Ovary (tissue), 9 donors: ENCODE measurements around the gene CARMIL3. TPM values are rescaled to one million over a fixed set of nuclear protein-coding genes. Genes with fewer than 3 reads are reported as not detected.

Source experiments
- DNase-seq, 5 donors: peaks; one replicate each; pipeline ENCODE4 v3.0.0-alpha.2; 2019 to 2020
- H3K27ac ChIP-seq, 2 donors: fragments of 200-600 bp; one replicate each; pipeline versions ENCODE4 v1.5.1 to v1.8.0; 2019 to 2022
- H3K27me3 ChIP-seq: fragments of 200-600 bp; one replicate; pipeline ENCODE4 v1.8.0; 2022
- H3K36me3 ChIP-seq: fragments of 200-600 bp; sonication (generic); one replicate; pipeline ENCODE4 v1.5.1; 2019
- H3K4me1 ChIP-seq: one replicate; pipeline ENCODE4 v1.8.1; 2013; ENCODE audit warnings: mild to moderate bottlenecking, moderate library complexity; ENCODE audit not compliant: insufficient read depth
- H3K4me3 ChIP-seq: fragments of 200-600 bp; sonication (generic); one replicate; pipeline ENCODE4 v1.5.1; 2017
- H3K9me3 ChIP-seq, 2 donors: fragments of 200-600 bp in 1 of 2; sonication (generic) in 1 of 2; one replicate each; pipeline versions ENCODE4 v1.5.1 to v1.8.1; 2013 to 2019; ENCODE audit warnings: mild to moderate bottlenecking in 1 of 2, moderate library complexity in 1 of 2
- EP300 ChIP-seq: sonication (generic); formaldehyde crosslinking; IDR thresholded peaks from one replicate; pipeline ENCODE4 v1.6.1; 2017; ENCODE audit warnings: antibody characterized with exemption
- POLR2A ChIP-seq: fragments of 450-650 bp; IDR thresholded peaks from one replicate; pipeline ENCODE4 v1.6.1; 2017; ENCODE audit warnings: antibody characterized with exemption, mild to moderate bottlenecking, moderate library complexity
- WGBS, 3 donors: extraction: QIAGEN DNeasy Blood & Tissue Kit in 1 of 3; methylation state at CpG; one replicate each; pipeline versions ENCODE4 v1.1.5 to v1.1.7; 2013 to 2017; 5-methylcytosine and 5-hydroxymethylcytosine counted together
- intact Hi-C, 4 donors: fragments of 100-400 bp; cut with DNase I; formaldehyde crosslinking; loops; one replicate each; pipeline versions ENCODE4 v1.11.0 to v1.15.1; 2022 to 2023
- polyA plus RNA-seq, 2 donors: library from polyadenylated mRNA; stranded (reverse); fragments of 200-250 nt in 1 of 2; fragments of 350-450 nt in 1 of 2; fragmentation: Illumina TruSeq in 1 of 2; extraction: RNeasy Lipid Tissue Mini Kit (QIAGEN cat#74804) in 1 of 2; gene quantifications; one replicate each; pipeline ENCODE4 v1.2.3, GENCODE V29; 2013 to 2014
- total RNA-seq, 7 donors: library from RNA; depleted of rRNA in 2 of 7; stranded (reverse); fragments of >200 nt in 2 of 7; fragmentation: NEBNext Ultra II Directional in 3 of 7; extraction: Animal tissue kit (Norgen Biotek cat#: 25700) in 3 of 7; gene quantifications; one replicate each; pipeline versions ENCODE4 v1.1.0 to v1.2.4, GENCODE V29; 2016 to 2023
- TF ChIP-seq, protein P1 (sequence below), 3 donors: fragments of 450-650 bp in 2 of 3; fragments of 200-600 bp in 1 of 3; IDR thresholded peaks; one replicate each; pipeline versions ENCODE4 v1.5.1 to v1.8.0; 2016 to 2022; ENCODE audit warnings: antibody characterized with exemption in 3 of 3, mild to moderate bottlenecking in 1 of 3
- donor health status: DM: no; HTN: no; CAD: no; lungs with moderate emphysema.
- donor health status: DM: no; HTN: no; CAD: no.
- donor health status: Bipolar disorder and iron deficiency.
- donor health status: DM: yes; HTN: yes; CAD: no.
- donor health status: DM: no; HTN: no; CAD: no.
- donor health status: DM: yes; HTN: yes; CAD: no.

Gene CARMIL3
- total and polyA plus RNA-seq, 9 donors: 0.08 to 1.3 (median 0.25) TPM; not detected in 1

DNA sequence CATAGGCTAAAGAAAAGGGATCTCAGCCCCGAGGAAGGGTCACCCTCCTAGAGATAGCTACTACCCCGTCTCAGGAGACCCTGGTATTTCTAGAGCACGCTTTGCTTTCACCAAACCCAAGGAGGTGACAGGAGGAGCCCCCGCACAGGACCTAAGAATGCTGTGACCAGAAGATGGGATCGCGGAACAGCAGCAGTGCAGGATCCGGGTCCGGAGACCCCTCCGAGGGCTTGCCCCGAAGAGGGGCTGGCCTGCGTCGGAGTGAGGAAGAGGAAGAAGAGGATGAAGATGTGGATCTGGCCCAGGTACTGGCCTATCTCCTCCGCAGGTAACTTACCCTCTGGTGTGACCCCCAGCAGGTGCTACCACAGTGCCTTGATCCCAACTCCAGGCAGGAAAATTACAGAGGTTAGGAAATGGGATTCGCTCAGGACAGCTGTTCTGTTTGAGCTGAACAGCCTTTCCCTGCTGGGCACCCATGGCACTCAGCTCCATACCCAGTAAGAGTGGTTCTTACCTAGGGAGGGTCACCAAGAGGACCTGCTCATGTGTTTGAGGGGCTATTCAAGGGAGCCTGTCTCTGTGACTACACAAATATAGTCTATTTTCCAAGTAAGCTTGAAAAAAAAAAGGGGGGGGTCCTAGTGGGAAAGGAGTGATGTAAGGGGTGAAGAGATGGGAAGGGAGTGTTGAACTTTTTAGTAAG is 63.8 kb downstream of the CARMIL3 start:
- no peaks in the 10 kb centered on the region for H3K9me3 ChIP-seq
- H3K27ac ChIP-seq: peak overlapping the region; percentile 43 to 100
- peaks cover 6% of the 10 kb centered on the region for H3K4me1 ChIP-seq
- DNase-seq: peak in 3 of 5 donors; percentile 38 to 58 (median 56)
- TF ChIP-seq, protein P1, sequence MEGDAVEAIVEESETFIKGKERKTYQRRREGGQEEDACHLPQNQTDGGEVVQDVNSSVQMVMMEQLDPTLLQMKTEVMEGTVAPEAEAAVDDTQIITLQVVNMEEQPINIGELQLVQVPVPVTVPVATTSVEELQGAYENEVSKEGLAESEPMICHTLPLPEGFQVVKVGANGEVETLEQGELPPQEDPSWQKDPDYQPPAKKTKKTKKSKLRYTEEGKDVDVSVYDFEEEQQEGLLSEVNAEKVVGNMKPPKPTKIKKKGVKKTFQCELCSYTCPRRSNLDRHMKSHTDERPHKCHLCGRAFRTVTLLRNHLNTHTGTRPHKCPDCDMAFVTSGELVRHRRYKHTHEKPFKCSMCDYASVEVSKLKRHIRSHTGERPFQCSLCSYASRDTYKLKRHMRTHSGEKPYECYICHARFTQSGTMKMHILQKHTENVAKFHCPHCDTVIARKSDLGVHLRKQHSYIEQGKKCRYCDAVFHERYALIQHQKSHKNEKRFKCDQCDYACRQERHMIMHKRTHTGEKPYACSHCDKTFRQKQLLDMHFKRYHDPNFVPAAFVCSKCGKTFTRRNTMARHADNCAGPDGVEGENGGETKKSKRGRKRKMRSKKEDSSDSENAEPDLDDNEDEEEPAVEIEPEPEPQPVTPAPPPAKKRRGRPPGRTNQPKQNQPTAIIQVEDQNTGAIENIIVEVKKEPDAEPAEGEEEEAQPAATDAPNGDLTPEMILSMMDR (IDR thresholded peaks at IDR 0.05): no peak
- TF ChIP-seq POLR2A (no peak), EP300 (no peak)
- intact Hi-C loops: loop anchor here in 1 of 4 donors (2.0 kb wide), 1 partner anchor 25 kb away; the partner anchor contains the start of gene EMC9
- peak overlapping the region; percentile 84 for H3K4me3 ChIP-seq
- H3K27me3 ChIP-seq: no peaks in the 10 kb centered on the region
- WGBS, 3 donors: 2 to 4% (median 2%) methylated on average over 14 of the region's 14 CpGs
- peaks cover 8% of the 10 kb centered on the region for H3K36me3 ChIP-seq

DNA sequence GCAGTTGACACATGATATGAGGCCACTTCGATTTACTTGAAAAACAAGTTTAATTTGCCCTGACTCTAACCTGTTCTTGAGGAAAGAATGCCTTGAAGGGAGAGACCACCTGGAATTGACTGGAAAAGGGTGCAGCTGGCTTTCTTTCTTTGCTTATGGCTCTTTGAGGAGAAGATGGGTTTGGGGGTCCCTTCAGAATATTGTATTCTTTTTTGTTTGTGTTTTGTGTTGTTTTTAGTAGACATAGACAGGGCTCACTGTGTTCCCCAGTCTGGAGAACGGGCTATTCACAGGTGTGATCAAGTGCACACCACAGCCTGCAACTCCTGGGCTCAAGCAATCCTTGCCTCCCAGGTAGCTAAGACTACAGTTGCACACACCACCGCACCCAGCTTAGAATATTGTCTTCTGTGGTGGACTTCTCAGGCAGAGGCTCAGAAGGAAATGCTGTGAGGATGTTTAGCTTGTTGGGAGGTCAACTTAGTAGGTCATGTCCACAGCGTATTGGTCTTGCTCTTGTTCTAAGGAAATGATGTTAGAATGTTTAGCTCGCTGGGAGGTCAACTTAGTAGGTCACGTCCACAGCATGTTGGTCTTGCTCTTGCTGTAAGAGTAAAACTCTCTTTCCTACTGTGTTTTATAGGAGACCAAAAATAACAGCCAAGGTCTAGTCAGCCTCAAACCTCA is 64.5 kb downstream of the CARMIL3 start:
- H3K36me3 ChIP-seq: peaks cover 8% of the 10 kb centered on the region
- no peaks in the 10 kb centered on the region for H3K27me3 ChIP-seq
- TF ChIP-seq POLR2A (no peak), EP300 (no peak)
- TF ChIP-seq, protein P1 (IDR thresholded peaks at IDR 0.05): no peak
- peak in 1 of 5 donors; percentile 23 for DNase-seq
- H3K27ac ChIP-seq: no peak overlapping the region
- peaks cover 6% of the 10 kb centered on the region for H3K4me1 ChIP-seq
- no peaks in the 10 kb centered on the region for H3K9me3 ChIP-seq
- 82 to 88% (median 83%) methylated on average over 6 of the region's 6 CpGs for WGBS, 3 donors
- intact Hi-C loops: no loop called here
- H3K4me3 ChIP-seq: peak overlapping the region; percentile 84

DNA sequence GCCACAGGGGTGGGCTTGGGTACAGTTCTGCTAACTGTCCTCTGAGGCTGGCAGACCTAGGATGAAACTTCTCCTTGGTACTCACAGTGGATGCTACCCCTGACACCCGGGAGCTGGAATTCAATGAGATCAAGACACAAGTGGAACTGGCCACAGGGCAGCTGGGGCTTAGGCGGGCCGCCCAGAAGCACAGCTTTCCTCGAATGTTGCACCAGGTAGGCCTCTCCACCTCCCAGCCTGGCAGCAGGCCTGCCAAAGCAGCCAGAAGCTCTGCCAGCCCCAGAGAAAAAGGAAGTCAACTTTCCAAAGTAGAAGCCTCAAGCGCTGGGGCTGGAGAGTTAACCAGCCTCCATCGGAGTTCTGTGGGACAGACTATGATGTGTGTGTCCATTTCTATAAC is 65.4 kb downstream of the CARMIL3 start:
- H3K36me3 ChIP-seq: peaks cover 8% of the 10 kb centered on the region
- H3K9me3 ChIP-seq: no peaks in the 10 kb centered on the region
- no peaks in the 10 kb centered on the region for H3K27me3 ChIP-seq
- intact Hi-C loops: no loop called here
- 92 to 96% (median 94%) methylated on average over 6 of the region's 6 CpGs for WGBS, 3 donors
- H3K4me1 ChIP-seq: peaks cover 6% of the 10 kb centered on the region
- no peak overlapping the region for H3K27ac ChIP-seq
- TF ChIP-seq EP300 (no peak), POLR2A (no peak)
- TF ChIP-seq, protein P1 (IDR thresholded peaks at IDR 0.05): no peak
- no peak overlapping the region for H3K4me3 ChIP-seq
- DNase-seq: peak in 1 of 5 donors; percentile 33

Other genes starting within 250 kb of the CARMIL3 start
- gene DHRS4, start 98.2 kb upstream of the CARMIL3 start, total RNA-seq: 10 to 100 TPM; 16.6 to 38.7 (median 25.4) TPM
- gene DHRS4, start 98.2 kb upstream of the CARMIL3 start, polyA plus RNA-seq: 10 to 100 TPM; 25.2 to 38.8 TPM
- 10 to 100 TPM in 6 of 7 donors, 1 to 10 TPM in 1; 7.7 to 33.1 (median 19.5) TPM for gene DHRS4L2, start 63.1 kb upstream of the CARMIL3 start, total RNA-seq
- gene DHRS4L2, start 63.1 kb upstream of the CARMIL3 start, polyA plus RNA-seq: 10 to 100 TPM; 17.6 to 20.3 TPM
- gene CPNE6, start 19.6 kb downstream of the CARMIL3 start, total RNA-seq: under 1 TPM in 1 of 7 donors, not detected in 6; 0.71 TPM
- gene CPNE6, start 19.6 kb downstream of the CARMIL3 start, polyA plus RNA-seq: under 1 TPM; 0.08 to 0.55 TPM
- gene PCK2, start 42.3 kb downstream of the CARMIL3 start, total RNA-seq: 10 to 100 TPM in 1 of 7 donors, 1 to 10 TPM in 6; 2.4 to 66.8 (median 5.4) TPM
- gene PCK2, start 42.3 kb downstream of the CARMIL3 start, polyA plus RNA-seq: 1 to 10 TPM; 3.1 to 5.6 TPM
- 10 to 100 TPM; 34.7 to 71.4 (median 51.5) TPM for gene DCAF11, start 62.8 kb downstream of the CARMIL3 start, total RNA-seq
- gene DCAF11, start 62.8 kb downstream of the CARMIL3 start, polyA plus RNA-seq: 10 to 100 TPM; 38.7 to 62.4 TPM
- 1 to 10 TPM; 1.0 to 4.1 (median 2.8) TPM for gene NRL, start 62.9 kb downstream of the CARMIL3 start, total RNA-seq
- 1 to 10 TPM in 1 of 2 donors, under 1 TPM in 1; 0.78 to 2.8 TPM for gene NRL, start 62.9 kb downstream of the CARMIL3 start, polyA plus RNA-seq
- 1 to 10 TPM in 1 of 7 donors, under 1 TPM in 4, not detected in 2; 0.57 to 1.2 (median 0.77) TPM for gene FITM1, start 78.7 kb downstream of the CARMIL3 start, total RNA-seq
- under 1 TPM in 1 of 2 donors, not detected in 1; 0.80 TPM for gene FITM1, start 78.7 kb downstream of the CARMIL3 start, polyA plus RNA-seq
- 100 to 1,000 TPM in 6 of 7 donors, 10 to 100 TPM in 1; 93.6 to 193 (median 168) TPM for gene PSME1, start 84.2 kb downstream of the CARMIL3 start, total RNA-seq
- 100 to 1,000 TPM; 220 to 261 TPM for gene PSME1, start 84.2 kb downstream of the CARMIL3 start, polyA plus RNA-seq
- 10 to 100 TPM; 13.0 to 26.3 (median 17.3) TPM for gene EMC9, start 89.6 kb downstream of the CARMIL3 start, total RNA-seq
- 10 to 100 TPM in 1 of 2 donors, 1 to 10 TPM in 1; 5.1 to 30.7 TPM for gene EMC9, start 89.6 kb downstream of the CARMIL3 start, polyA plus RNA-seq
- 100 to 1,000 TPM in 3 of 7 donors, 10 to 100 TPM in 4; 34.7 to 129 (median 95.6) TPM for gene PSME2, start 94.6 kb downstream of the CARMIL3 start, total RNA-seq
- 100 to 1,000 TPM in 1 of 2 donors, 10 to 100 TPM in 1; 82.5 to 160 TPM for gene PSME2, start 94.6 kb downstream of the CARMIL3 start, polyA plus RNA-seq
- gene RNF31, start 95.5 kb downstream of the CARMIL3 start, total RNA-seq: 10 to 100 TPM; 19.2 to 74.4 (median 61.4) TPM
- 10 to 100 TPM; 36.1 to 40.0 TPM for gene RNF31, start 95.5 kb downstream of the CARMIL3 start, polyA plus RNA-seq
- gene IRF9, start 109.3 kb downstream of the CARMIL3 start, total RNA-seq: 100 to 1,000 TPM in 1 of 7 donors, 10 to 100 TPM in 6; 31.6 to 151 (median 72.7) TPM
- gene IRF9, start 109.3 kb downstream of the CARMIL3 start, polyA plus RNA-seq: 100 to 1,000 TPM in 1 of 2 donors, 10 to 100 TPM in 1; 87.4 to 212 TPM
- 10 to 100 TPM in 4 of 7 donors, 1 to 10 TPM in 3; 6.2 to 75.4 (median 13.5) TPM for gene REC8, start 120.1 kb downstream of the CARMIL3 start, total RNA-seq
- gene REC8, start 120.1 kb downstream of the CARMIL3 start, polyA plus RNA-seq: 1 to 10 TPM; 4.9 to 5.1 TPM
- gene IPO4, start 136.8 kb downstream of the CARMIL3 start, total RNA-seq: 10 to 100 TPM; 12.3 to 50.9 (median 34.0) TPM
- 10 to 100 TPM in 1 of 2 donors, 1 to 10 TPM in 1; 5.6 to 11.3 TPM for gene IPO4, start 136.8 kb downstream of the CARMIL3 start, polyA plus RNA-seq
- 10 to 100 TPM; 34.9 to 65.6 (median 44.9) TPM for gene TM9SF1, start 143.4 kb downstream of the CARMIL3 start, total RNA-seq
- gene TM9SF1, start 143.4 kb downstream of the CARMIL3 start, polyA plus RNA-seq: 10 to 100 TPM; 32.3 to 40.0 TPM
- gene TSSK4, start 153.7 kb downstream of the CARMIL3 start, total RNA-seq: 1 to 10 TPM in 2 of 7 donors, under 1 TPM in 2, not detected in 3; 0.45 to 1.1 (median 0.90) TPM
- under 1 TPM in 1 of 2 donors, not detected in 1; 0.06 TPM for gene TSSK4, start 153.7 kb downstream of the CARMIL3 start, polyA plus RNA-seq
- gene CHMP4A, start 161.5 kb downstream of the CARMIL3 start, total RNA-seq: 10 to 100 TPM; 26.8 to 57.5 (median 41.0) TPM
- 100 to 1,000 TPM in 1 of 2 donors, 10 to 100 TPM in 1; 56.1 to 105 TPM for gene CHMP4A, start 161.5 kb downstream of the CARMIL3 start, polyA plus RNA-seq
- gene MDP1, start 164.1 kb downstream of the CARMIL3 start, total RNA-seq: 10 to 100 TPM; 15.5 to 27.7 (median 18.1) TPM
- 10 to 100 TPM; 19.4 to 32.6 TPM for gene MDP1, start 164.1 kb downstream of the CARMIL3 start, polyA plus RNA-seq
- gene NEDD8, start 180.4 kb downstream of the CARMIL3 start, total RNA-seq: 100 to 1,000 TPM in 6 of 7 donors, 10 to 100 TPM in 1; 69.7 to 155 (median 124) TPM
- gene NEDD8, start 180.4 kb downstream of the CARMIL3 start, polyA plus RNA-seq: 100 to 1,000 TPM; 180 to 301 TPM
- gene GMPR2, start 180.9 kb downstream of the CARMIL3 start, total RNA-seq: 10 to 100 TPM; 46.2 to 64.7 (median 57.7) TPM
- gene GMPR2, start 180.9 kb downstream of the CARMIL3 start, polyA plus RNA-seq: 10 to 100 TPM; 66.3 to 85.7 TPM
- gene TINF2, start 190.6 kb downstream of the CARMIL3 start, total RNA-seq: 10 to 100 TPM; 45.8 to 87.2 (median 58.5) TPM
- 10 to 100 TPM; 36.5 to 72.0 TPM for gene TINF2, start 190.6 kb downstream of the CARMIL3 start, polyA plus RNA-seq
- gene TGM1, start 211.2 kb downstream of the CARMIL3 start, total RNA-seq: 100 to 1,000 TPM in 1 of 7 donors, 1 to 10 TPM in 6; 3.1 to 152 (median 8.0) TPM
- 1 to 10 TPM; 1.1 to 1.7 TPM for gene TGM1, start 211.2 kb downstream of the CARMIL3 start, polyA plus RNA-seq
- 10 to 100 TPM; 19.7 to 48.3 (median 23.2) TPM for gene RABGGTA, start 219.6 kb downstream of the CARMIL3 start, total RNA-seq
- gene RABGGTA, start 219.6 kb downstream of the CARMIL3 start, polyA plus RNA-seq: 10 to 100 TPM in 1 of 2 donors, 1 to 10 TPM in 1; 7.9 to 20.1 TPM
- 10 to 100 TPM; 16.0 to 35.6 (median 21.4) TPM for gene DHRS1, start 247.8 kb downstream of the CARMIL3 start, total RNA-seq
- gene DHRS1, start 247.8 kb downstream of the CARMIL3 start, polyA plus RNA-seq: 10 to 100 TPM; 12.8 to 17.9 TPM
- gene NOP9, start 247.8 kb downstream of the CARMIL3 start, total RNA-seq: 10 to 100 TPM; 12.0 to 28.6 (median 22.5) TPM
- gene NOP9, start 247.8 kb downstream of the CARMIL3 start, polyA plus RNA-seq: 10 to 100 TPM in 1 of 2 donors, 1 to 10 TPM in 1; 9.2 to 22.1 TPM